ENCODE measurements around the gene TMEM150C. TPM values are rescaled to one million over a fixed set of nuclear protein-coding genes. Genes with fewer than 3 reads are reported as not detected.

Gene TMEM150C
- total RNA-seq, 2 experiments from 2014 or later, result not detected

GRCh38 chr4:82436130-82436529, 125.7 kb downstream of the TMEM150C start:
- H3K27ac Mint-ChIP-seq, result no peak overlapping the region
- POLR2A ChIA-PET, result no interaction called here
- H3K27me3 Mint-ChIP-seq, result no peaks in the 10 kb centered on the region
- no peaks in the 10 kb centered on the region for H3K9me3 Mint-ChIP-seq
- DNase-seq (no peak), ATAC-seq (ENCODE audit: low read depth) (no peak)
- H3K36me3 Mint-ChIP-seq, result peaks cover 56% of the 10 kb centered on the region
- no peak overlapping the region for H3K4me3 Mint-ChIP-seq
- H3K4me1 Mint-ChIP-seq, result peaks cover 51% of the 10 kb centered on the region

- ATAC-seq (ENCODE audit: low read depth), result no peak
- Mint-ChIP-seq H3K9me3 (no peaks in the 10 kb centered on the region), H3K27me3 (no peaks in the 10 kb centered on the region), H3K27ac (no peak overlapping the region), H3K36me3 (peaks cover 52% of the 10 kb centered on the region), H3K4me1 (peaks cover 50% of the 10 kb centered on the region), H3K4me3 (no peak overlapping the region)
- DNase-seq, result no peak
- POLR2A ChIA-PET, result no interaction called here
These were observed 126.8 kb downstream of the TMEM150C start for GRCh38 chr4:82434949-82435348.

- Mint-ChIP-seq H3K9me3 (no peaks in the 10 kb centered on the region), H3K36me3 (peaks cover 49% of the 10 kb centered on the region), H3K27me3 (no peaks in the 10 kb centered on the region), H3K4me1 (peaks cover 44% of the 10 kb centered on the region), H3K4me3 (peak overlapping the region; percentile 53), H3K27ac (no peak overlapping the region)
- ATAC-seq (ENCODE audit: low read depth) (no peak), DNase-seq (no peak)
- POLR2A ChIA-PET, result no interaction called here
These were observed 128.0 kb downstream of the TMEM150C start for GRCh38 chr4:82433791-82434190.

Other genes with a start within 250 kb of the TMEM150C start
- gene HNRNPD, start 188.0 kb downstream of the TMEM150C start, total RNA-seq, result 100 to 1,000 TPM; 356 to 360 TPM
- gene HNRNPDL, start 131.5 kb downstream of the TMEM150C start, total RNA-seq, result 100 to 1,000 TPM; 319 to 331 TPM
- 10 to 100 TPM; 36.3 to 37.6 TPM for gene ENOPH1, start 131.4 kb downstream of the TMEM150C start, total RNA-seq
- 1 to 10 TPM; 6.2 to 6.9 TPM for gene SCD5, start 236.8 kb upstream of the TMEM150C start, total RNA-seq

All from activated naive CD8-positive, alpha-beta T cell treated with anti-CD3 and anti-CD28 coated beads, Interleukin-2, amount 10 ng/mL, durations not matched to agents 7 days and 5 days (primary cell).